Activated T-helper 17 cell treated with anti-CD3 and anti-CD28 coated beads, Interleukin-2, amount 50 U/mL, for 72 hours (primary cell): ENCODE data around the gene SLC30A9. TPM values are rescaled to one million over a fixed set of nuclear protein-coding genes. Genes with fewer than 3 reads are reported as not detected.

Source experiments
- ATAC-seq: fragments of 150-1000 bp; cut with Tn5 transposase; replicated peaks from 2 replicates; pipeline ENCODE4 v1.10.0; 2021; ENCODE audit warnings: mild to moderate bottlenecking, moderate library complexity
- H3K27ac Mint-ChIP-seq: one replicate; pipeline ENCODE4 v1.8.0; 2022; ENCODE audit warnings: mixed read lengths
- H3K27me3 Mint-ChIP-seq: one replicate; pipeline ENCODE4 v1.8.0; 2022; ENCODE audit warnings: mixed read lengths
- H3K36me3 Mint-ChIP-seq: one replicate; pipeline ENCODE4 v1.8.0; 2022; ENCODE audit warnings: low read depth, mild to moderate bottlenecking, mixed read lengths
- H3K4me1 Mint-ChIP-seq: one replicate; pipeline ENCODE4 v1.8.0; 2022; ENCODE audit warnings: mixed read lengths
- H3K4me3 Mint-ChIP-seq: one replicate; pipeline ENCODE4 v1.8.0; 2022; ENCODE audit warnings: mild to moderate bottlenecking, mixed read lengths
- H3K9me3 Mint-ChIP-seq: one replicate; pipeline ENCODE4 v1.8.0; 2022; ENCODE audit warnings: mixed read lengths
- total RNA-seq, 2 donors: library from RNA; stranded (reverse); gene quantifications; one replicate each; pipeline ENCODE4 v1.2.3, GENCODE V29; 2022

The SLC30A9 gene
- total RNA-seq, 2 donors from 2014 or later: 45.6 to 45.7 TPM

GRCh38 chr4:42067264-42067663 lies 76.9 kb downstream of the SLC30A9 start:
- no peaks in the 10 kb centered on the region for H3K4me1 Mint-ChIP-seq
- peaks cover 81% of the 10 kb centered on the region for H3K36me3 Mint-ChIP-seq
- H3K27ac Mint-ChIP-seq: no peak overlapping the region
- H3K9me3 Mint-ChIP-seq: no peaks in the 10 kb centered on the region
- H3K27me3 Mint-ChIP-seq: no peaks in the 10 kb centered on the region
- ATAC-seq: no peak
- no peak overlapping the region for H3K4me3 Mint-ChIP-seq

GRCh38 chr4:42070463-42070862 lies 80.1 kb downstream of the SLC30A9 start:
- no peaks in the 10 kb centered on the region for H3K9me3 Mint-ChIP-seq
- peaks cover 74% of the 10 kb centered on the region for H3K36me3 Mint-ChIP-seq
- H3K4me3 Mint-ChIP-seq: no peak overlapping the region
- no peaks in the 10 kb centered on the region for H3K4me1 Mint-ChIP-seq
- H3K27ac Mint-ChIP-seq: no peak overlapping the region
- no peaks in the 10 kb centered on the region for H3K27me3 Mint-ChIP-seq
- no peak for ATAC-seq

DNA sequence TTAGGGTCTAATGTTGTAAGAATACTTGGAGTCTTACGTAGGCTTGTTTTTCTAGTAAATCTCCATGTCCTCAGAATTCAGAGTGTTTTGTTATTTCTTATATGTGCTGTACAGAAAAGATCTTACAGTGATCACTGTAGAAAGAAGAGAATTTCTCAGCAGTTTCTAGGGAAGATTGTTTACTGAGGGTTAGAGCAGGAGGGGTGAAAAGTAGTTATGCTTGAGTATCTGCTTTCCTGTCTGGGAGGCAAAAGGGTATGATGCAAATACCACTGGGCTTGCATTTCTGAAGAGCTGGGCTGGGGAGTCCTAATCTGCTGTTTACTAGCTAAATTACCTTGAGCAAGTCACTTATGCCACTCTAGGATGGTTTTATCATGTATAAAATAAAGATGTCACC lies 84.0 kb downstream of the SLC30A9 start:
- peaks cover 79% of the 10 kb centered on the region for H3K36me3 Mint-ChIP-seq
- H3K9me3 Mint-ChIP-seq: no peaks in the 10 kb centered on the region
- no peaks in the 10 kb centered on the region for H3K27me3 Mint-ChIP-seq
- H3K4me3 Mint-ChIP-seq: no peak overlapping the region
- ATAC-seq: no peak
- H3K27ac Mint-ChIP-seq: no peak overlapping the region
- no peaks in the 10 kb centered on the region for H3K4me1 Mint-ChIP-seq

GRCh38 chr4:42078184-42078801 lies 88.0 kb downstream of the SLC30A9 start:
- Mint-ChIP-seq H3K27ac (no peak overlapping the region), H3K4me3 (no peak overlapping the region), H3K27me3 (no peaks in the 10 kb centered on the region), H3K9me3 (no peaks in the 10 kb centered on the region), H3K4me1 (no peaks in the 10 kb centered on the region), H3K36me3 (peaks cover 73% of the 10 kb centered on the region)
- ATAC-seq: no peak

DNA sequence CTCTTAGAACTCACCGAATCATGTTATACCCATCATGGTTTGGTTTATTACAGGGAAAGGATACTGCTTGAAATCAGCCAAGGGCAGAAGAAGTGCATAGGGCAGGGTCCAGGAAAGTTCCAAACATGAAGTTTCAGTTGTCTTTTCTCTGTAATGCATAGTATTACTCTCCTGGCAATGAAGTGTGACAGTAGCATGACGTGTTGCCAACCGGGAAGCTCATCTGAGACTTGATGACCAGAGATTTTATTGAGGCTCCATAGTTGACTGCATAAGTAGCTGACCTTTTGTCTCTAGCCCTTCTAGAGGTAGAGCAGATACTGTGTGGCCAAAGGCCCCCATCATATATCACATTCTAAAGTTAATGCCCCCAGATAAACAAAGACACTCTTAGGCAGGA lies 90.0 kb downstream of the SLC30A9 start:
- Mint-ChIP-seq H3K4me3 (no peak overlapping the region), H3K27me3 (no peaks in the 10 kb centered on the region), H3K36me3 (peaks cover 78% of the 10 kb centered on the region), H3K9me3 (no peaks in the 10 kb centered on the region), H3K27ac (no peak overlapping the region), H3K4me1 (no peaks in the 10 kb centered on the region)
- ATAC-seq: no peak

GRCh38 chr4:42083816-42084215 lies 93.5 kb downstream of the SLC30A9 start:
- Mint-ChIP-seq H3K4me1 (no peaks in the 10 kb centered on the region), H3K9me3 (no peaks in the 10 kb centered on the region), H3K27me3 (no peaks in the 10 kb centered on the region), H3K4me3 (no peak overlapping the region), H3K27ac (no peak overlapping the region), H3K36me3 (peaks cover 78% of the 10 kb centered on the region)
- ATAC-seq: no peak

DNA sequence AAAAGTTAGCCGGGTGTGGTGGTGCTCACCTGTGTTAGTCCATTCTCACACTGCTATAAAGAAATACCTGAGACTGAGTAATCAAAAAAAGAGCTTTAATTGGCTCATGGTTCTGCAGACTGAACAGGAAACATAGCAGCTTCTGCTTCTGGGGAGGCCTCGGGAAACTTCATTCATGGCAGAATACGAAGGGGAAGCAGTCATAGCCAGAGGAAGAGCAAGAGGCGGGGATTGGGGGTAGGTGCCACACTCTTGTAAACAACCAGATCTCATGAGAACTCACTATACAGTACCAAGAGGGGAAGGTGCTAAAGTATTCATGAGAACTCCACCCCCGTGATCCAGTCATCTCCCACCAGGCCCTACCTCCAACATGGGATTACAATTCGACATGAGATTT lies 98.1 kb downstream of the SLC30A9 start:
- H3K4me1 Mint-ChIP-seq: no peaks in the 10 kb centered on the region
- H3K27me3 Mint-ChIP-seq: no peaks in the 10 kb centered on the region
- H3K36me3 Mint-ChIP-seq: peaks cover 62% of the 10 kb centered on the region
- no peak for ATAC-seq
- no peak overlapping the region for H3K4me3 Mint-ChIP-seq
- H3K9me3 Mint-ChIP-seq: no peaks in the 10 kb centered on the region
- no peak overlapping the region for H3K27ac Mint-ChIP-seq

DNA sequence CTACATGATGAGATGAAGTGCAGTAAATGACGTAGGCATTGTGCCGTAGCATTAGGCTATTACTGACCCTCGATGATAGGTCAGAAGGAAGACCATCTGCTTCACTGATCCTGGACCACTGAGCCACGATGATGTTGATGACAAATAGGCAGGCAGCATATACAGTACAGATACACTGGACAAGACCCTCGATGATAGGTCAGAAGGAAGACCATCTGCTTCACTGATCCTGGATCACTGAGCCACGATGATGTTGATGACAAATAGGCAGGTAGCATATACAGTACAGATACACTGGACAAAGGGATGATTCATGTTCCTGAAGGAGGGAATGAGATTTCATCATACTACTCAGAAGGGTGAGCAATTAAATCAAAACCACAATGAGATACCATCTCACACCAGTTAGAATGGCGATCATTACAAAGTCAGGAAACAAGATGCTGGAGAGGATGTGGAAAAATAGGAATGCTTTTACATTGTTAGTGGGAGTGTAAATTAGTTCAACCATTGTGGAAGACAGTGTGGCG lies 111.2 kb downstream of the SLC30A9 start:
- no peak for ATAC-seq
- H3K27ac Mint-ChIP-seq: no peak overlapping the region
- H3K9me3 Mint-ChIP-seq: peaks cover 5% of the 10 kb centered on the region
- no peak overlapping the region for H3K4me3 Mint-ChIP-seq
- peaks cover 3% of the 10 kb centered on the region for H3K27me3 Mint-ChIP-seq
- no peaks in the 10 kb centered on the region for H3K36me3 Mint-ChIP-seq
- no peaks in the 10 kb centered on the region for H3K4me1 Mint-ChIP-seq

- ATAC-seq: no peak
- Mint-ChIP-seq H3K36me3 (no peaks in the 10 kb centered on the region), H3K4me1 (no peaks in the 10 kb centered on the region), H3K4me3 (no peak overlapping the region), H3K27ac (no peak overlapping the region), H3K27me3 (peaks cover 7% of the 10 kb centered on the region), H3K9me3 (peaks cover 9% of the 10 kb centered on the region)
These were observed 114.2 kb downstream of the SLC30A9 start for GRCh38 chr4:42104521-42104920.

DNA sequence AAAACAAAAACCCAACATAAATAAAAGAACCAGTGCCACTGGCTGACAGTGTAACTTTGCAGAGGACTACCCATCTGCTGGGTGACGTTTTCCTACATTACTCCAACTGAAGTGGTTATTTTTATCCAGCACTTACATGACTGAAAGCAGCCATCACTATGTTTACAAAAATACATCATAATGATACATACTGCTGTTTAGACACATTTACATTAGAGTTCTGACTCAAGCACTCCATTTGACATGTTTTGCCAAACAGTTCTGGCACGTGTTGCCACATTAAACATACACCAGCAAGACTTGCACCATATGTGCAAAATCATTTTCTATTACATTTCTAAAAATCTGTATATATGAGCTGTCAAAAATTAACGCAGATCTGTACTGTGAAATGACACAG lies 122.5 kb downstream of the SLC30A9 start:
- Mint-ChIP-seq H3K9me3 (peaks cover 4% of the 10 kb centered on the region), H3K4me3 (no peak overlapping the region), H3K27me3 (peaks cover 22% of the 10 kb centered on the region), H3K36me3 (no peaks in the 10 kb centered on the region), H3K27ac (no peak overlapping the region), H3K4me1 (no peaks in the 10 kb centered on the region)
- ATAC-seq: no peak

DNA sequence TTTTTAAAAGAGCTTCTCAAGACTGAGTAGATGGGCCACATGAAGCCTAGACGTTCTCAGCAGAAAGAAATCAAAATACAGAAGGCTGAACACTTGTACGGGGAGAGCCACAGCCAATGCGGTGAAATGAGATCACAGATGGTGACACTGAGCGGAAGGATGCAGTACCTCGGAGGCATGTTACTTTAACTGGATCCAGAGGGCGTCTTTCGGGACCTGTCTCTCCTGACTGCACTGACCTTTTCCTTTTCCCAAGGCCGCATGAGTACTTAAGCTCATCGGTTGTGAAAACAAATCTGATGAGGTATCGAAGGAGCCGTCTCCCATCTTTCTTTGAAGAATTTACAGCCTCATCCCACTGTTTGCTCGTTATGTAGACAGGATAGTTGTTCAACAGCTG lies 129.6 kb downstream of the SLC30A9 start:
- H3K4me1 Mint-ChIP-seq: no peaks in the 10 kb centered on the region
- no peak overlapping the region for H3K27ac Mint-ChIP-seq
- H3K9me3 Mint-ChIP-seq: no peaks in the 10 kb centered on the region
- no peak overlapping the region for H3K4me3 Mint-ChIP-seq
- no peak for ATAC-seq
- no peaks in the 10 kb centered on the region for H3K36me3 Mint-ChIP-seq
- H3K27me3 Mint-ChIP-seq: peaks cover 33% of the 10 kb centered on the region

DNA sequence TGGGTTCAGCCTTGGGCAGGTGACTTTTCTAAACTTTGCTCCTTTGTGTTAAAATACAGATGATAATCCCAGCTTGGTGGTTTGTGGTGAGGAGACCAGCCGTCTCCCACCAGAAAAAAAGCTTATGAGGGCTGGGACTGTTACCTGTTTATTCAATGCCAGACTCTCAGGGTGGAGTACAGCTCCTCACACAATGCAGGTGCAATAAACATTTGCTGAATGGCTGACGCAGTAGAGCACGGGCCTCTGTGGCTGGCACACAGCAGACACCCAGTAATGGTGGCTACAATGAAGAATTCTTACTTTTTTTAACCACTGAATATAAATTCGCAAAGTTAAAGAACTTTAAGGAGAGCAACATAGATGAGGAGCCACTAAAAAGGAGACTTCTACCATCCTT lies 131.9 kb downstream of the SLC30A9 start:
- Mint-ChIP-seq H3K36me3 (no peaks in the 10 kb centered on the region), H3K27ac (no peak overlapping the region), H3K4me1 (no peaks in the 10 kb centered on the region), H3K4me3 (no peak overlapping the region), H3K9me3 (no peaks in the 10 kb centered on the region), H3K27me3 (peaks cover 28% of the 10 kb centered on the region)
- ATAC-seq: no peak

DNA sequence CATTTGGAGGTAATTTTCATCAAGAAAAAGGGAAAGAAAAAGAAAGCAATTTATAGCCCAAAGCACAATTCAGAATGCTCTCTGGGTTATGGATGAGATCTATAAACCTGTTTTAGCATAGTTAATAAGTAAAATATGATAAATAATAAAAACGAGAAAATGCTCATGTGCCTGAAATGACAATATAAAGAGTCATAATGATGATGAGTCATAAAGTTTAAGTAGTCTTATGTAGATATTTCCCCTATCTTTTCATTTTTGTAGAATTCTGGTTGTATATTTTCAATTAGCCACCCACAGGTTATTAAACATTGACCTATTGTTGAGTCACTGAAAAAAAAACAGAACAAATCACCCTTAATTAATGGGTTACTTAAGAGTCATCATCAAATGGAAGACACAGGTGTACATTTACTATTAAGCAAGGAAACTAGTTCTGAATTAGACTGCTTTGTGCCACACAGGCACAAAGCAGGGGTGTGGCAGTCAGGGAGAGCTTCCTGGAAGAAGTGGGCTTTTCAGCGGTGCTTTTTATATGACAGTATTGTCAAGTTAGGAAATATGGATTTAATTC lies 132.8 kb downstream of the SLC30A9 start:
- no peaks in the 10 kb centered on the region for H3K9me3 Mint-ChIP-seq
- H3K27ac Mint-ChIP-seq: no peak overlapping the region
- no peaks in the 10 kb centered on the region for H3K4me1 Mint-ChIP-seq
- ATAC-seq: no peak
- H3K36me3 Mint-ChIP-seq: no peaks in the 10 kb centered on the region
- peaks cover 33% of the 10 kb centered on the region for H3K27me3 Mint-ChIP-seq
- no peak overlapping the region for H3K4me3 Mint-ChIP-seq

DNA sequence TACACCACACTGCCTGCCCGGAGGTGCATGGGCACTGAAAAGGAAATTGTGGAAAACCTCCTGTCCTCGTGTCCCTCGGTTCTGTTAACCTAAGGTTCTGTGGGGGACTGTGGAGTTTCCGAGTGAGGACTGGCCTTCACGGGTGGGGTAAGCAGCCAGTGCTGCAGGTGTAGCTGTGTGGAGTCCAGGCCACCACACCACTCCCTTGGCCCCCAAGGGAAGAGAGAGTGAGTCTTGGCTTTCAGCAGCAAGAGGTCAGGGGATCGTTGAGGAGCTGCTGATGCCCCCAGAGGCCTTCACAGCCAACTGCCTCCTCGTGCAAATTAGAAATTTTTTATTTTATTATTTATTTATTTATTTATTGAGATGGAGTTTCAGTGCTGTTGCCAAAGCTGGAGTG lies 141.8 kb downstream of the SLC30A9 start:
- Mint-ChIP-seq H3K4me3 (no peak overlapping the region), H3K27me3 (peaks cover 9% of the 10 kb centered on the region), H3K36me3 (no peaks in the 10 kb centered on the region), H3K27ac (no peak overlapping the region), H3K4me1 (no peaks in the 10 kb centered on the region), H3K9me3 (no peaks in the 10 kb centered on the region)
- no peak for ATAC-seq

DNA sequence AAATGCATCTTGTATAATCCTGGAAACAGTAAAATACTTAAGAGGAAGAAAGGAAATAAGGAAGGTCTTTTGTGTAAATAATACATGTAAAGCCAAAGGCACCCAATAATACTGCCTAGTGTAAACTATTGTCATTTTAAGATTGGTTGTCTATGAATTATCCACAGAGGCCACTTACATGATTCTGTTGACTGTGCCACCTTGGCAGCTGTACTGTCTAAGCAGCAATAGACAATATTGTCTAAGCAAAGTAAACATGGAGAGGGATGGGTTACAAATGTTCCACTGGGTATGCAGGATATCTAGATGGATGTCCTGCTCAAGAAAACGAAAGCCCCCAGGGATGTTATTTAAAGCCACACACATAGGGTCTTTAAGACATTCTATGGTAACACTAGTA lies 142.7 kb downstream of the SLC30A9 start:
- H3K27me3 Mint-ChIP-seq: peaks cover 11% of the 10 kb centered on the region
- no peaks in the 10 kb centered on the region for H3K9me3 Mint-ChIP-seq
- no peaks in the 10 kb centered on the region for H3K4me1 Mint-ChIP-seq
- no peak for ATAC-seq
- no peaks in the 10 kb centered on the region for H3K36me3 Mint-ChIP-seq
- H3K4me3 Mint-ChIP-seq: no peak overlapping the region
- no peak overlapping the region for H3K27ac Mint-ChIP-seq
